Activated CD4-positive, alpha-beta T cell treated with anti-CD3 and anti-CD28 coated beads, Interleukin-2, amount 50 U/mL, for 4 hours (primary cell): ENCODE data around the gene NUP188.

Source experiments
- DNase-seq, 2 experiments: peaks; one replicate each; pipeline ENCODE4 v3.0.0-alpha.2; 2020

Gene NUP188

GRCh38 chr9:129007035-129007765 is 59.7 kb downstream of the NUP188 start:
- DNase-seq, result no peak

DNA sequence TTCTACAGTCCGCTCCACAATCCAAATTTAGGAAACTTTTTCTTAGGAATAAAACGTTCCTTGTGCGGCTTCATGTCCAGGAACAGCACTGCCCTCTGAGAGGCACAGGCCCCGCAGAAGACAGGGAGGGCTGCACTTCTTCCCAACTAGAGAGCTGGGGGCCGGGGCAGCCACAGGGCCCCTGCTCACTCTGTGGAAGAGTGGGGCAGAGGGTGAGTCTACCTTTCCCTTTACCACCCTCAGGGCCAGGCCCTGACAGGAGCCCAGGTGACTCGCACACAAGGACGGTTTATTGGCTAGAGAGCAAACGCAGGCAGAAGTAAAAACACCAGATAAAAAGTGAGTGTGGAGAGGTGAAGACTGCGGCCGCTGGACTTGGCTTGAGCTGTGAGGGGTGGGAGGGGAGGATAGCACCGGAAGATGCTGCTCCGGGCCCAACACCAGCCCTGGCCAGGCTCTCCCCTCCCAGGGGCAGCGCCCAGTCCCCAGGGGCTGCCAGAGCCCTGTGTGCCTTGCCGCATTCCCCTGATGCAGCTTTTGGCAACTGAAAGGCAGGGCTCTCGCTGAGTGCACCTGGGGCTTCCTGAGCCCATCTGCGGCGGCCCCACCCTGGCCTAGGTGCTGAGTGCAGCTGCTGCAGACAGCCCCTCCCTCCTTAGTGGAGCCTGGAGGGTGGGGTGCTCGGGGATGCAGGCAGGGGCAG is 60.4 kb downstream of the NUP188 start:
- DNase-seq, result no peak

- no peak for DNase-seq
Measured at GRCh38 chr9:129008469-129008965, 61.0 kb downstream of the NUP188 start.

DNA sequence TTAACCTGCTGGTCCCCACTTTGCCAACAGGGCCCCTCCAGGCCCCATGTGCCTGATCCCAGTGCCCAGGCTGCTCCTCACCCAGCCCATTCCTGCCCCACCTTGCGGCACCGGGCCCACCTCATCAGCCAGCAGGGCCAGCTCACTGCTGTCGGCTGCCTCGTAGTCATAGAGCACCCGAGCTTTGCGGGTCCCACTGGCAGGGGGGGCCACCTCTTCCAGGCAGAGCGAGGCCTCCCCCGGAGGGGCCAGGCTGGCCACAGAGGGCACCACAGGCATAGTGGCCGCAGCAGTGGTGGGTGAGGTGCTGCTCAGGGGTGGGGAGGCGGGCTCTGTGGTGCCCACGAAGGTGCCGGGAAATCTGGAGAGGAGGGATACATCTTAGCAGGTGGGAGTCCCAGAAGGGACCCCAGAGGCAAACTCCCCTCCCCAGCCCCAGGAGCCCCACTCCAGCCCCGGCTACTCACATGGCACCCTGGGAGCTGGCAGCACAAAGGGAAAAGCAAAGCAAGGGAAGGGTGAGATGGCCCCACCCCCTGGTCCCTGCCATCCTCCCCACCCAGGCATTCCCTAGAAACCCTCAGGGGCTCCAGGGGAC is 61.6 kb downstream of the NUP188 start:
- no peak for DNase-seq

DNA sequence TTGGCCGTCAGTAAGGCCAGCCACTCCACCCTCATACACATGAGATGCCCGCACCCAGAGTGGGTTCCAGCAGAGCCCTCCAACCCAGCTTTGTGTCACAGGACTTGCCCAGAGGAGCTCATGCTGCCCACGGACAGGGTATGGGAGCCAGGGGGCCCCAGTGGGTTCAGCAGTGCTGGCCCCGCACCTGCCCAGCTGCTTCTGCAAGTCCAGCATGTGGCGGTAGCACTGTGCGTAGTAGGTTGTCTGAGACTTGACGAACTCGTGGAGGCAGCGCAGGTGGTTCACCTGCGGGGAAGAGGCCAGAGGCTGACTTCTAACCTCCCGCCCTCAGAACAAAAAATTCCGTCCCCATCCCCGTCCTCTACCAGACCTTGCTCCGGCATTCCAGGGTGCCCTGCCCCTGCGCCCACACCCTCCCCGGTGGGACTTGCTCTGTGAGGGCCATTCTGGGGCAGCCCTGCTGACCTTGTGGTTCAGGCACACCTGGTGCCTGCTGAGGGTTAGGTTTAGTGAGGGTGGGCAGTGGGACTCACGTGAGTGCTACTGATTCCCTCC is 62.2 kb downstream of the NUP188 start:
- no peak for DNase-seq

DNA sequence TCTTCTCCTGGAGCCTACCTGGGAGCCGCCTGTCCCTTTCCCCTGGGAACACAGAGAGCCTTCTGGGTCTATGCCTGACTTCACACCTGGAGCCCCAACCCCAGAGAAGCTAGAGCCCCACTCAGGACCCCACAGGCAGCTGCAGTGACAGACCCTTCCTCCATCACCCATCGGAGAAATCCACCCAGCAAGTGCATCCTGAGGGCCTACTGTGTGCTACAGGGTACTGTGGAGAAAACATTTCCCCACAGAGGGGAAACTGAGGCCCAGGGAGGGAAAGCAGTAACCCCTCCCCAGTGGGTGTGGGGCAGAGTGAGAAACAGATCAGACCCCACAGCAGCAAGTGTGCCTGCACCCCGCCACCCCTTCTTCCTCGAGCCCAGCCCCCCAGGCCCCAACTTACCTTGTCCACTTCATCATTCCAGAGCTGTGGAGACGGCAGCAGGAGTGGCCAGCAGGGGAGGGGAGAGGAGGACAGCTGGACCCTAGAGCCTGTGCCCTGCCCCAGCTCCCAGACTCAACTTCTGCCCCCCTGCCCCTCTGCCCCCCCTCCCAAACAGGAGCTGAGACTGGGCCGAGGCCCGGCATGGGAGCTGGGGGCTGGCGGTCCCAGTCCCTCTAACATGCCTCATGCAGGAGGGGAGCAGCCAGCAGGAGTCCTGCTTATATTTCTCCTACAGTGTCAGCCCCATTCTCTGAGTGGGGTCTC is 62.9 kb downstream of the NUP188 start:
- no peak for DNase-seq

DNA sequence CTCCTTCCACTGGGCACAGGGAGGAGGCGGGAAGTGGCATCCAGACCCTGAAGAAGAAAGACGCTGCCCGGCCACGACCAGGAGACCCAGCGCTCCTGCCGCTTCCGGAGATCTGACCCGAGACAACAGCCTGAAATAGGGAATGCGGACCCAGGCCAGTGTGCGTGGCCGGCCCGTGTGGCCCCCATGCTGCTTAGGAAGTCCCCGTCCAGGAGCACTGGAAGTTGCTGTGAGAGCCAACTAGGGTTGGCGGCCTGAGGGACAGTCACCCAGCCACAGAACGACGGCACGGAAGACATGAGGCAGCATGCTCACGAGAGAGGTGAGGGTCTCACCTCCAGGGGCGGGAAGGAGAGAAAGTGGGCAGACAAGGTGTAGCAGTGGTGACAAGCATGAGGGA is 63.7 kb downstream of the NUP188 start:
- no peak for DNase-seq

DNA sequence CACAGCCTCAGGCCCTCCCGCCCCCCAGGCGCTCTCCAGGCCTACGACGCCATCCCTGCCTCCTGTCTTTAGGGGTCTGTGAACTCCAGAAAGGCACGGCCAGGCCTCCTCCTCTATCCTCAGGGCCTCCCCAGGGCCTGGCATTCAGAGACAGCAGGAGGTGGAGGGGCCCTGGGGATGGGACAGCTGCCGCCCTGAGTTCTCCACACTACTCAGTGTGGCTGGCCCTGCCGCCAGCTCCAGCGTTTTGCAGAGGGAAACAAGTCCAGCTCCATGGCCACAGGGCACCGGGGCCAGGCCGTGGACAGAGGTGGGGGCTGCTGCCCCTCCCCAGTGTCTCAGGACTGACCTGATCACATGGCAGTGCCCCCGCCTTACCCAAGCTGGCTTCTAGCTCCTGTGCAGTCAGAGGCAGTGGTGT is 64.3 kb downstream of the NUP188 start:
- no peak for DNase-seq

- no peak for DNase-seq
Measured at GRCh38 chr9:129012343-129012742, 64.8 kb downstream of the NUP188 start.

DNA sequence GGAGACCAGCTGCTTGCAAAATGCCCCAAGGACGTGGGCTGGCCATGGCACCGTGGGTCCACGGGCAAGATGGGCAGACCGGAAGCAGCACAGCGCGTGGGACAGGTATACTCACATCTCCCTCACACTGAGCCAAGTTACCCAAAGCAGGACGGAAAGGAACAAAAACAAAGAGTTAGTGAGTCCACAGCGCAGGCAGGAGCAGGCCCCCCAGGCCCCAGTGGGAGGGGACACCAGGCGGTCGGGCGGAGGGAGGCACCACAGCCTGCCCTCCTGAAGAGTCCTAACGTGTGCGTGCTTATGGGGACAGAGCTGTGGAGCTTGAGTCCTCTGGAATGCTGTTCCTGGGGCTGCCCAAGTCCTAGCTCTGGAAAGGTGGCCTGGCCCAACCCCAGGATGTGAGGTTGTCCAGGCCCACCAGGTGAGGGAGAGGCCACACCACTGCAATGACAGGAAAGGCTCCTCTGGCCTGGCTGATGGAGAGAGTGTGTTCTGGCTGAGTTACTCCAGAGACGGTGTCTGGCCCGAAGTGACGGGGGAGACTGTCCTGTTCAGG is 65.5 kb downstream of the NUP188 start:
- DNase-seq, result no peak

GRCh38 chr9:129013674-129014073 is 66.2 kb downstream of the NUP188 start:
- DNase-seq, result no peak

GRCh38 chr9:129014124-129014523 is 66.6 kb downstream of the NUP188 start:
- no peak for DNase-seq

- DNase-seq, result no peak
Measured at GRCh38 chr9:129014608-129015007, 67.1 kb downstream of the NUP188 start.

DNA sequence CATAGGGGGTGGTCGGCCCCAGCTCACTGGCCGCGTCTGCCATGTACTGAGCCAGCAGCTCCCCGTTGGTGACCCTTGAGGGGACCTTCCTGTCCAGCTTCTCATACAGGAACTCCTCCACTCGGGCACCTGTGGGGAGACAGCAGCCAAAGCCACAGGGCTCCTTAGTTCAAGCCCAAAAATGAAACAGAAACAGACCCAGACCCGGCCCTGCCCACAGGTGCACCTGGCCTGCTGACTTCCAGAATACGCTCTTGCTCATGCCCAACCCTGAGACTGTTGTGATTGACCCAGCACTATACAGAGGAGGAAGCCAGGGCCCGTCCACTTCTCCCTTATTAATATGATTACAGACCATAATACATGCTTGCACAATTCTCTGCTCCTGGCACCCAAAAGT is 73.6 kb downstream of the NUP188 start:
- no peak for DNase-seq

DNA sequence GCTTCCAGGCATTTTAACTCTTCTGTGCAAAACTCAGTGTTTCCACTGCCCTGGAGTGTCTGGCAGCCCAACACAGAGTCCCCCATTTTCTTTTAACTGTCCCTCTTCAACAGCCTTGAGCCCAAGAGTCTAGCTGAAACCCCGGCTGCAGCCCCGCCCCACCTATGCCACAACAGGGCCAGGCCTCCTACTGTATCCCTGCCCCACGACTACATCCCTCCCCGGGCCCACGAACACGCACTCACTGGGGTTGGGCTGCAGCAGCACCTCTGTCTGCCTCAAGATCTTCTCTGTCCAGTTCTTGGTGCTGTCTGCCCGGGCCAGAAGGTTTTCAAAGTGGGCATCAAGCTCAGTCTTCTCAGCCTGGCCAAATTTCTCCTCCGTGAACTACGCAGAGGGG is 74.5 kb downstream of the NUP188 start:
- no peak for DNase-seq

DNA sequence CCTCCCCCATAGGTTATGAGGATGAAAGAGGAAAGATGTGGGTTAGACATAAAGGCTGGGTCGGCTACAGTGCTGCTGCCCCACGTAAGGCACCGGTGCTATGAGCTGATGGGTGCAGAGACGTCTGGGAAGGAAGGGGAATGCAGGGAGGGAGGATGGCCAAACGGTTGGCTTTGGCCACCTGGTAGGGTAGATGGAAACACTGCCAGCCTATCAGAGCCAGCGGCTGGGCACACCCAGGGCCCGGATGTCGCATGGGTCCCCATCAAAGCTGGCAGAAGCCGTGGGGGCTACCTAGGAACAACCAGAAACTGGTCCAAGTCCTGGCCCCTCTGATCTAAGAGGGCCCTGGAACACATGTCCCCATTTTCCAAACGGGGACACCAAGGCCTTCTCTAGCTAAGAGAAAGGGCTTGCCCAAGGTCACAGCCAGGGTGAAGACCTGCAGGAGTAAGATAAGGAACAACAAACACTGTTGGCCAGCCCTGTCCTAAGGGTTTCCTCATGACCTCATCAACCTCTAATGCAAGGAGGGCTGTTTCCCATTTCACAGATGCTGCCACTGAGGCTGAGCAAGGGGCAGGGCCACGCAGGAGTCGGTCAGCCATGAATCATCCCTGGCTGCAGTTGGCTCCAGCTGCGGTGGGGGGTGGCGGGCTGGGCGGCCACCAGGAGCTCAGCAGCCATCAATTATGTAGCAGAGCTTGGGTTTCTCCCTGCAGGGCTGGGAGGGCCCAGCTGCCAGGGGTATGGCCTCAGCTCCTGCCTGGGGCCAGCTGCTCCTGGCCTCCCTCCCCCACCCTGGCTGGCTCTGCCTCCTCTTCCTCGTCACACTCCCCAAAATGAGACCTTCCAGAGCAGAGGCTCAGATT is 75.8 kb downstream of the NUP188 start:
- no peak for DNase-seq

GRCh38 chr9:129023908-129024233 is 76.4 kb downstream of the NUP188 start:
- DNase-seq, result no peak

GRCh38 chr9:129026442-129027223 is 79.1 kb downstream of the NUP188 start:
- no peak for DNase-seq

DNA sequence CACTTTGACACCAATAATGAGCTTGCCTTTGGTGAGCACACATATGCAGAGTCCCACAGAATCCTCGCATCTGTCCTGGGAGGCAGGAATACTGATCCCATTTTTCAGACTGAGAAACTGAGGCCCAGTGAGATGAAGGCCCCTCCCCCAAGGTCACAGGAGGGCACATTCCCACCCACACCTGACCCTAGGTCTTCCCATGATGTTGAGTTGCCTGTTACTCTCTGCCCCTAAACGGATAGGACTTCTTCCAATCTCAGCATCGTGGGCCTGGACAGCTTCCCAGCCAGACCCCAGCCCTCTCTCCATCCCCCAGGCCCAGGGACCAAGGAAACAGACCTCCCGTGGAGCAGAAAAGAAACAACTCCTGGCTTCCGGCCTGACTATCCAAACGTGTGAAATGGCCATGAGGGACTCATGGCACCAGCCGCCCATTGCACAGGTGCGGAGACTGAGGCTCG is 79.8 kb downstream of the NUP188 start:
- no peak for DNase-seq

- no peak for DNase-seq
Measured at GRCh38 chr9:129027685-129028191, 80.2 kb downstream of the NUP188 start.
